Stimulated activated CD8-positive, alpha-beta memory T cell treated with anti-CD3 and anti-CD28 coated beads, Interleukin-7, amount 100 ng/mL, for 24 hours (primary cell): ENCODE measurements around the gene FLOT1.

Source experiments
- DNase-seq: peaks from one replicate; pipeline ENCODE4 v3.0.0-alpha.2; 2020; ENCODE audit warnings: low read depth

Gene FLOT1

GRCh38 chr6:30742316-30743098 is at the start of gene FLOT1:
Gene FLOT1, minus strand, starts transcription at chr6:30742687. Its CDS starts 498 bp downstream, at chr6:30742189.
- DNase-seq = peak; percentile 89

GRCh38 chr6:30790724-30791383 is 48.4 kb upstream of the FLOT1 start:
- no peak for DNase-seq

- no peak for DNase-seq
These were observed 47.1 kb upstream of the FLOT1 start for GRCh38 chr6:30789606-30790005.

GRCh38 chr6:30787954-30788353 is 45.5 kb upstream of the FLOT1 start:
- no peak for DNase-seq

GRCh38 chr6:30782425-30783014 is 40.0 kb upstream of the FLOT1 start:
- DNase-seq = no peak

- no peak for DNase-seq
These were observed 39.4 kb upstream of the FLOT1 start for GRCh38 chr6:30781743-30782424.

DNA sequence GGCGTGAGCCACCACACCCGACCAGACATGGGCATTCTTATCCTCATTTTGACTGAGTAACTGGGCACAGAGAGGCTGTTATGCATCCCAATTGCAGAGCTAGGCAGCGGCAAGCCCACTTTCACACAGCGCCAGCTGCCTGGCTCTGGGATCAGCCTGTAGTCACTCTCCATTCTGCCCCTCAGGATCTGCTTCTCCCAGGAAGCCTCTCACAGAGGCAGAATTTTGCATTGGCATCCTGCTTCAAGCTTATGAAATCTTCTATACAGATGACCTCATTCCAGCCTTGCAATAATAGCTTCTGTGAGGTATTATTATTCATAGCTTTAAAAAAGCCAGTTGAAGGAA is 38.9 kb upstream of the FLOT1 start:
- DNase-seq = no peak

GRCh38 chr6:30780642-30780920 is 38.1 kb upstream of the FLOT1 start:
- DNase-seq = no peak

DNA sequence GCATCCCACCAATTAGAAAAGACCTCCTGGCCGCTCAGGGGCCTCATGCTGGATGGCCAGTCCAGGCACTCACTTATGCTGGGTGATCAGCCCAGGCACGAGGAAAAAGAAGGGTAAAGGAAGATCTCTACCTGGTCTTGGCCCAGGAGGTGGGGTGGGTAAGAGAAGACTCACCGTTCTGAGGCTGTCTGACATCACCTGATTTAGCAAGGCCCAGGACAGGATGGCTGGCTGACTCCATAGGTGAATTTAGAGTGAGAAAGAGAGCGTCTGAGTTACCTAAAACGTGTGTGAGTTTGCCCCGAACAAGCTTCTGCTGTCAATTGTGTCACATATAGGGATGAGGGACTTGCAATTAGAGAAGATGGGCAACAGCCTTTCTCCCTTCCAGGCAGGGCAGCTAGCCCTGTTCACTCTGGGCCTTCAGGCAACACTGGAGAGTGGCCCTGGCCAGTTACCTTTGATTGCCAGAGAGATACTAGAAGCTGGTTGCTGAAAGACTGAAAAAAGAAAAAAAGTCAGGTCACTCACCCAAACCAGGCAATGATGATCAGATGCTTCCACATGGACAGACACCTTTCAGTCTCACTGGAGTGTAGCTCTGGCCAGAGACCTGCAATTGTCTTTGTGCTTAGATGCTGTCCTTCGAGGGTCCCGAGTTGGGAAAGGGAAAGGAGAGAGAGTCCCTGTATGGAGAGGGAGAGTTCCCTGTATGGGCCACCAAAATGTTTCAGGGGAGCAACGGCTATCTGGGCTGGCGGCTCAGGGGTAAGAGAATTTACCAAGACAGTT is 37.6 kb upstream of the FLOT1 start:
- no peak for DNase-seq

DNA sequence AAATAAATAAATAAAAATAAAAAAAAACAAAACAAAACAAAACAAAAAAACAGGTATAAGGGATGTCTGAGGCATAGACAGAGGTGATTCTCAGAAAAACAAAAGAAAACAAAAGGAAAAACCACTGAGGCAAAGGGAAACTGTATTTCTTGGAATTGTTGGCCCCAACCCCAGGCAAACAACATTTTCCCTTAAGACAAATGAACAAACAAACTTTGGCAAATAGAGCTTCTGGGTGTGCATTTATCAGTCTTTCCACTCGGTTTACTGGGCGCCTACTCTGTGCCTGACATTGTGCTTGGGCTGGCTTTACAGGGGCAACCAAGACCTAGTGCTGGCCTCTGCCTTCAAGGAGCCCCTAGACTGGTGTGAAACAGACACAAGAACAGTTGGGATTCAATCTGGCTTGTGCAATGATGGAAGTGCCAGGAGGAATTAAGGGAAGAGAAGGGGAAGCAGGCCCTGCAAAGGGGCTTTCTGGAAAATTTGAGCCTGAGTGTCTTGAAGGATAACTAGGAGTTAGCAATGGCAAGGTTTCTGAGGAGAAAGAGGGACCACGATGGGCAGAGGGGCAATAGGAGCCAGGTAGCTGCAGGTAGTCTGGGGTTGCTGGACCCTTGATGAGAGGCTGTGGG is 35.6 kb upstream of the FLOT1 start:
- DNase-seq = no peak

DNA sequence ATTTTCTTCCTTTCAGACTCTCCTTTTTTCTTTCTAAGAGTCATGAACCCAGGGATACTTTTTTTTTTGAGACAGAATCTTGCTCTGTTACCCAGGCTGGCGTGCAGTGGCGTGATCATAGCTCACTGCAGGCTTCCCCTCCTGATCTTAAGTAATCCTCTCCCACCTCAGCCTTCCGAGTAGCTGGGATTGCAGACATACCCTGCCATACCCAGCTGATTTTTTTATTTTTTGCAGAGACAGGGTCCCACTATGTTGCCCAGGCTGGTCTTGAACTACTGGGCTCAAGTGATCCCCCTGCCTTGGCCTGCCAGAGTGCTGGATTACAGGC is 34.6 kb upstream of the FLOT1 start:
- no peak for DNase-seq

- no peak for DNase-seq
These were observed 34.1 kb upstream of the FLOT1 start for GRCh38 chr6:30776390-30777154.

- no peak for DNase-seq
These were observed 32.6 kb upstream of the FLOT1 start for GRCh38 chr6:30775104-30775503.

- no peak for DNase-seq
These were observed 32.2 kb upstream of the FLOT1 start for GRCh38 chr6:30774701-30775100.

DNA sequence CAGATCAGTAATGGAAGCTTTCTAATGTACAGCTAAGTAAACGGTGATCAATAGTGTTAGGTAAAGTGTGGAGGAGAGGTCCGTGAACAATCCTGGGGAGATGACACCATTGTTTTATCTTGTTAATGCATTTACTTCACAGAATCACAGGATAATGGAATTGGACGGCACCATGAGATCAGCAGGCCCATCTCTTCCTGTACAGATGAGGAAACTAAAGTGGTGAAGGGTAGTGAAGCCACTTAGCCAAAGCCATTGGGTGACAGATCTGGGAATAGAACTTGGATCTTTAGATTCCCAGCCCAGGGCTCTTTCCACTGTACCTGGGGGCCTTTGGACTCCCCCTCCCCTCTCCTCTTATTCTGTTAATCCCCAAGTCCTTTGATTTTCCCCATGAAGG is 28.1 kb upstream of the FLOT1 start:
- no peak for DNase-seq

- DNase-seq = no peak
These were observed 27.5 kb upstream of the FLOT1 start for GRCh38 chr6:30769853-30770524.

GRCh38 chr6:30769088-30769852 is 26.8 kb upstream of the FLOT1 start:
- peak; percentile 52 for DNase-seq

DNA sequence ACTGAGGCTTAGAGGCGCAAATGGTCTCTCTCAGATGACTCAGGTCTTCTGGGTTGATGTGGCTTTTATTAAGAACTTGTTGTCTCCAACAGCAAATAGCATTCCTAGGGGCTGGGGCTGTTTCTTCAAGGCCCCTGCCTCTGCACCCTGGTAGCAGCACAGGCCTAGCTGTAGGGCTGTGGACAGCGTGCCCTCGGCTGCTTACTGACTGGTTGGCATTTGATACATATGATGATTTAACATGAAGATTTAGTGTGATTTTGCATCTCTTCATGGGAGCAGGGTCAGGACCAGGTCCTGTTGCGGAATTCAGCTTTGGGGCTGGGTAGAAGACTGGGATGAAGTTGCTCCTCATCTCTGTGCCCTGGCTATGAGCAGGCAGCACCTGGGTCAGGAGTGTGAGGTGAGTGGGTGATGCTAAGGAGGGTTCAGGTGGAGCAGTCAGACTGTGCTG is 26.2 kb upstream of the FLOT1 start:
- DNase-seq = no peak

GRCh38 chr6:30767944-30768301 is 25.4 kb upstream of the FLOT1 start:
- no peak for DNase-seq
